HG03558 (cell line): ENCODE measurements around the gene LRRC53.

Experiments
- ATAC-seq: cut with Tn5 transposase; IDR thresholded peaks from one replicate; pipeline ENCODE4 v1.9.1; 2021; ENCODE audit warnings: moderate number of reproducible peaks; ENCODE audit not compliant: unreplicated experiment; ENCODE audit errors: extremely low read depth

The LRRC53 gene

GRCh38 chr1:74504125-74504932 is 8.1 kb downstream of the LRRC53 start:
- peak; percentile 79 for ATAC-seq

- ATAC-seq: no peak
Measured at GRCh38 chr1:74502858-74503257, 9.6 kb downstream of the LRRC53 start.

- no peak for ATAC-seq
Measured at GRCh38 chr1:74502432-74502831, 10.0 kb downstream of the LRRC53 start.

- ATAC-seq: no peak
Measured at GRCh38 chr1:74498901-74499300, 13.5 kb downstream of the LRRC53 start.

GRCh38 chr1:74496669-74497068 is 15.7 kb downstream of the LRRC53 start:
- ATAC-seq: no peak

- no peak for ATAC-seq
Measured at GRCh38 chr1:74486036-74486435, 26.4 kb downstream of the LRRC53 start.

GRCh38 chr1:74485622-74486021 is 26.8 kb downstream of the LRRC53 start:
- no peak for ATAC-seq

GRCh38 chr1:74481607-74482006 is 30.8 kb downstream of the LRRC53 start:
- no peak for ATAC-seq

- ATAC-seq: no peak
Measured at GRCh38 chr1:74480068-74480467, 32.3 kb downstream of the LRRC53 start.

GRCh38 chr1:74478979-74479378 is 33.4 kb downstream of the LRRC53 start:
- ATAC-seq: no peak

GRCh38 chr1:74474585-74474984 is 37.8 kb downstream of the LRRC53 start:
- no peak for ATAC-seq

GRCh38 chr1:74471470-74471869 is 40.9 kb downstream of the LRRC53 start:
- ATAC-seq: no peak

- ATAC-seq: no peak
Measured at GRCh38 chr1:74470936-74471335, 41.5 kb downstream of the LRRC53 start.

GRCh38 chr1:74470251-74470650 is 42.2 kb downstream of the LRRC53 start:
- ATAC-seq: no peak

- no peak for ATAC-seq
Measured at GRCh38 chr1:74468982-74469603, 43.3 kb downstream of the LRRC53 start.

- ATAC-seq: no peak
Measured at GRCh38 chr1:74467786-74468377, 44.5 kb downstream of the LRRC53 start.

- ATAC-seq: no peak
Measured at GRCh38 chr1:74465193-74465681, 47.2 kb downstream of the LRRC53 start.

GRCh38 chr1:74464037-74464436 is 48.4 kb downstream of the LRRC53 start:
- no peak for ATAC-seq

- peak; percentile 81 for ATAC-seq
Measured at GRCh38 chr1:74463333-74463988, 49.0 kb downstream of the LRRC53 start.

GRCh38 chr1:74457253-74457652 is 55.2 kb downstream of the LRRC53 start:
- ATAC-seq: no peak

GRCh38 chr1:74455390-74455789 is 57.0 kb downstream of the LRRC53 start:
- no peak for ATAC-seq
